Measurements from ENCODE around the gene HSPA1A. TPM values are rescaled to one million over a fixed set of nuclear protein-coding genes. Genes with fewer than 3 reads are reported as not detected.

HSPA1A gene
- 341 TPM for total RNA-seq
- long read RNA-seq, transcript HSPA1A-201 (1 exons, 2,483 nt): major isoform, 227 of 229 reads
- long read RNA-seq, partial matches to known transcripts: 0 of 229 reads
- long read RNA-seq, other reads (novel, unspliced or antisense): 2 of 229 reads

GRCh38 chr6:31815025-31815838, at the start of gene HSPA1A, which contains the start of gene HSPA1L:
Gene HSPA1A (plus strand): TSS chr6:31815543. CDS start chr6:31815757, 214 bp downstream.
Gene HSPA1L (minus strand): TSS chr6:31815283. CDS start chr6:31811972, 3,311 bp downstream.
- peak; percentile 88 for ATAC-seq
- intact Hi-C loops (cut with micrococcal nuclease): no loop called here
- DNase-seq: peak; percentile 94

DNA sequence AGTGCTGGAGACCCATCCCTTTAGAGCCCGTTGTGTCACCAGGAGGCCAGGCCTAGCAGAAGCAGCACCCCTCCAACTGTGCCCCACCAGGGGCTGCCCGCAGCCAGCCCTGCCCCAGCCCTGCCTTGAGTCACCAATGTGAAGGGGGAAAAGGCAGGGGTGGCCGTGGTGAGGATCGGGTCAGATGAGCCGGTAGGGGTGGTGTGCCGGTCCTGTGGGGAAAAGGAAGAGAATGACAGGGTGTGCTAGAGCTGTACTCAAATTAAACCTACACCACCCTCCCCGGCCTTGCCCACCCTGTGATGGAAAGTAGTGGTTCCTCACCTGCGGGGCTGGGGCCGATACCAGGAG, 49.8 kb upstream of the HSPA1A start:
- intact Hi-C loops (cut with micrococcal nuclease): no loop called here
- no peak for DNase-seq

DNA sequence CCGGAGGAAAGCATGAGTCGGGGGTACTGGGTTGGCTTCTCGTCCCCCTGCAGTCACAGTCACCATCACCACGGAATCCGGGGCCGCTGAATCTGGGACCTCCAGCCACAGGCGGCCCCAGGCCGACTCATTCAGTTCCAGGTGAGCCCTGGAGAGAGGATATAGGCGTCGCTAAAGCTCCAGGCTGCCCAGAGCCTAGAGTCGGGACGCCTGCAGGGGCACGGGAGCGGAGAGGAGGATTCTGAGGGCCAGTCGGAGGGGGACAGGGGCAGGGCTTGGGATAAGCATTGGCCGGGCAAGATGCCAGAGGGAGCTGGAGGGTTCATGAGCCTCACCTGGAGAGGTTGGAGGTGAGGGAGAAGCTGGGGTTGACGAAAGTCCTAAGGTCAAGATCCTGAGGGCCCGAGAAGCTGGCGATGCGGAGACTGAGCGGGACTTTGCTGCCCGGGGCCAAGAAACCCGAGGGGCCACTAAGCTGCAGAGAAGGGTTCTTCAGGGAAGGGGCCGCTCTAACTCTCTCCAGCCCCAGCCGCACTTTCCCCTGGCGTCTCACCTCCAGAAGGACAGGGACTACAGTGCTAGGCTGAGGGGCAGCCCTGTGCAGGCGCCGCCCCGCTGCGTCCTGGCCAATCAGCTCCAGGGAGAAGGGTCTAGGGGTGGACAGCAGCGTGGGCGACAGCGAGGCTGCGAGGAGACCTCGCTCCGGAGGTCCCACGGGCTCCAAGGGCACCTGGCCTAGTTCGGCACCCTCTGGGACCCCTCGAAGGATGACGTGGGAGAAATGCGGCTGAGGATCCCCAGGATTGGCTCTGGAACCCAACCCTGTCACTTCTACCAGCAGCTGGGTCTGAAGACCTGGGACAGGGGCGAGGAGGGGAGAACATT, 49.2 kb upstream of the HSPA1A start:
- peak; percentile 58 for ATAC-seq
- intact Hi-C loops (cut with micrococcal nuclease): no loop called here
- DNase-seq: peak; percentile 55

More for the DNA sequence above, 49.8 kb upstream of the HSPA1A start:
- no peak for ATAC-seq

DNA sequence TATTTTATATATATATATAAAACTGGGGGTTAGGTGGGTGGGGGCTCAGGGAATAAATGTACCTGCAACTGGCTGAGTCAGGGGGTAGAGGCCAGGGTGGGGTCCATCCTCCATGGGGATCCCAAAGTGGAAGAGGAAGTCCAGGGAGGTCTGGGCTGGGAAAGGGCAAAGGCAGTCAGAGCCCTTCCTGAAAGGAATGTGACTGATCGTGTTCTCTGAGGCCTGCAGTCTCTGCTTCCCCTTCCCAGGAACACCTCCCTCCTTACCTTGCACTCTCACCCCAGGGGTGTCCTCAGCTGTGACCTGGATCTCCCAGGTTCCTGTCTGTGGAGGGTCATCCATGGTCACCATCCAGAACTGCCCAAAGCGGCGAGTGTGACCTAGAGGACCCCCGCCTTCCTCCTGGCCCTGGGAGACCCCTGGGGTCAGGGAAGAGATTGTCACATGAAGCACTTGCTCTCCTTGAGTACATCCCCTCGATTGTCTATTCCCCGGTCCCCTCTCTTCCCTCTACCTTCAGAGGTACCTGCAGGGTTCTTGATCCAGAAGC, 48.2 kb upstream of the HSPA1A start:
- no peak for ATAC-seq
- intact Hi-C loops (cut with micrococcal nuclease): no loop called here
- DNase-seq: no peak

- intact Hi-C loops (cut with micrococcal nuclease): no loop called here
- ATAC-seq: peak; percentile 25
Observed at GRCh38 chr6:31768363-31769257, 46.7 kb upstream of the HSPA1A start.

GRCh38 chr6:31769684-31770371, 45.5 kb upstream of the HSPA1A start:
- peak; percentile 65 for ATAC-seq
- intact Hi-C loops (cut with micrococcal nuclease): no loop called here
- DNase-seq: peak; percentile 78

More at GRCh38 chr6:31768363-31769257, 46.7 kb upstream of the HSPA1A start:
- DNase-seq: no peak

DNA sequence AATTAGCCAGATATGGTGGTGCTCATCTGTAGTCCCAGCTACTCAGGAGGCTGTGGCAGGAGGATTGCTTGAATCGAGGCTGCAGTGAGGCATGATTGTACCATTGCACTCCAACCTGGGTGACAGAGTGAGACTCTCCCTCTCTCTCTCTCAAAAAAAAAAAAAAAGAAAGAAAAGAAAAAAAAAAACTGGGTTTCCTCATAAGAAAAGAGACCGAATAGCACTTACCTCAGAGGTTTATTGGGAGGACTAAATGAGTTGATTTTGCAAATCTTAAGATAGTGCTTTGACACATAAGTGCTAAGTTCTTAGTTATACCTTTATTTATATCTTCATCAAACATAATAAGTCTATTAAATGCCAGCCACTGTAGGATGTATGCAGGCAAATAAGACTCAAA, 44.5 kb upstream of the HSPA1A start:
- intact Hi-C loops (cut with micrococcal nuclease): no loop called here
- no peak for ATAC-seq

DNA sequence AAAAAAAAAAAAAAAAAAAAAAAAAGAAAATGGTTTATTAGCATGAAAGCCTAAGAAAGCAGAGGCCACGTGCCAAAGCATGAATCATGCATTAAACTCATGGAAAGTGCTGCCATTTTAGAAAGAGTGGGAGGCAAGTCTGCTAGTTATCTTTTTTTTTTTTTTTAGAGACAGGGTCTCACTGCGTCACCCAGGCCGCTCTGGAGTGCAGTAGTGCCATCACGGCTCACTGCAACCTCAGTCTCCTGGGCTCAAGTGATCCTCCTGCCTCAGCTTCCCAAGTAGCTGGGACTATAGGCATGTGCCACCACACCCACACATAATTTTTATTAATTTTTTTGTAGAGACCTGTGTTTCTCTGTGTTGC, 43.4 kb upstream of the HSPA1A start:
- intact Hi-C loops (cut with micrococcal nuclease): no loop called here
- no peak for DNase-seq
- no peak for ATAC-seq

More for the DNA sequence above, 44.5 kb upstream of the HSPA1A start:
- no peak for DNase-seq

DNA sequence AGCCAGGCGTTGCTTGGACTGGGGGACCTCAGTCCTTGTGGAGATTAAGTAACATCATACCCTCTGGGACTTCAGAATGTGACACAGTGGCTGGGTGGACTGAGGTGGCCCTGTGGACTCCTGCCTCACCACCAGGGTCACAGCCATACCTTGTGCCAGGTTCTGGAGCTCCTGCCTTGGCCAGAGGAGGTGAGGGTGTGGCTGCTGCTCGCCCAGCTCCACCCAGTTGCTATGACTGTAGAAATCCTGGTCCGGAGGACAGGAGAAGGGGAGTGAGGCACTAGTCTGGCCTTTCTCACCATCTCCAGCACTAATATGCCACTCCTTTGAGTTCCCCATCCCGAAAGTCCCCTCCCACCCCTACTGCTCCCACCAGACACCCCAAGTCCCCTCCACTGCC, 40.2 kb upstream of the HSPA1A start:
- intact Hi-C loops (cut with micrococcal nuclease): no loop called here
- no peak for DNase-seq
- ATAC-seq: no peak

DNA sequence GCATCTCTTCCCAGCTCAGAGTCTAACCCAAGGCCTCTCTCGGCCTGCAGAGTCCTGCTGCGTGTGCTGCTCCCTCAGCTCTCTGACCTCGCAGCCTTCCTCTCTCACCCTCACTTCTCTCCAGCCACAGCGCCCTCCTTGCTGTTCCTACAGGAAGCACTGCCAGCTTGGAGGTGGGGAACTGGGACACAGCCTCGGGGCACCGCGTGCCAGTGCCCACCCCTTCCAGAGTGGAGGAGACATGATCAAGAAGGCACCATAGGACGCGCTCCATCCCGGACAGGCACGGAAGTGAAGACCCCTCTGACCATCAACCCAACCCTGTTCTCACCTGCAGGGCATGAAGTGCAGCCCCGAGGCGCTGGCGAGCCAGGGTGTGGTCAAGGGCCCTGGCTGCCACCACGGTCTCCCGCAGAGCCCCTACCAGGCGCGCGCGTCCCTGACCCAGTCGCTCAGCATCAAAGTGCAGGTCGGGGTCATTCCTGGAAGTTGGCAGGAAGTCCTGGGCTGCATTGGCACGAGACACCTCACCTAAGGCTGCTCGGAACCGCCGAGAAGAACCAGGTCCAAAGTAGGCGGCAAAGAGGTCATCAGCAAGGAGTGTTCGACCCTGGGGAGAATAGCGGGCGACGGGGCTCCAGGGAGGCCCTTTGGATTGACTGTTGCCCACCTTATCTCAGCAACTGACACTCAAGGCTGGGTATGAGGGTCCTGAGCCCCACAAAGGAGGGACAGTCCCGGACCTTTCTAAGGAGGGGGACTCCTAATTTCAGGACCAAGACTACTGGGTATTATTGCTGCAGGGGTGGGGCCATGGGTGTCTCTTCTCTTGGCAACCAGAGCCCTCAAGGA, 39.5 kb upstream of the HSPA1A start:
- DNase-seq: no peak
- intact Hi-C loops (cut with micrococcal nuclease): no loop called here
- ATAC-seq: no peak

DNA sequence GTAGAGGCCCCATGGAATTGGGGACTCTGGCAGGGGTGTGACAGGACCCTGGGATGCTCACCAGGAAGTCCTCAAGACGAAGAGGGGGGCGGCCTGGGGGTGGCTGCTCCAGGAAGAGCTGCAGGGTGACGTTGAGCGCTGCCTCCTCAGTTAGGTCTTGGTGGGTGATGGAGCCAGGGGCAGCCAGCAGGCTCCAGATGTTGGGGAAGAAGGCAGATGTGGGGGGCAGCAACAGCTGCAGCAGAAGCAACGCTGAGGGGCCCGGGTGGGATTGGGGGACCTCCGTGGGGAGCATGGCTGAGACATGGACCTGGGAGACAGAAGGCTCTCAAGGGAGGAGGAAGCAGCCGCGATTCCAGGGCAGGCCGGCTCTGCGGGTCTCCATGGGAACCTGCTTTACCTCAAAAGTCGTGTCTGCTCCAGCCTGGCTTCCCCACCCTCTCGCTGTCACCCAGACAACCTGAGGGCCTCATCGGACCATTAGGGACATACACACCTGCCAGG, 38.8 kb upstream of the HSPA1A start:
- ATAC-seq: no peak
- intact Hi-C loops (cut with micrococcal nuclease): no loop called here
- peak; percentile 39 for DNase-seq

DNA sequence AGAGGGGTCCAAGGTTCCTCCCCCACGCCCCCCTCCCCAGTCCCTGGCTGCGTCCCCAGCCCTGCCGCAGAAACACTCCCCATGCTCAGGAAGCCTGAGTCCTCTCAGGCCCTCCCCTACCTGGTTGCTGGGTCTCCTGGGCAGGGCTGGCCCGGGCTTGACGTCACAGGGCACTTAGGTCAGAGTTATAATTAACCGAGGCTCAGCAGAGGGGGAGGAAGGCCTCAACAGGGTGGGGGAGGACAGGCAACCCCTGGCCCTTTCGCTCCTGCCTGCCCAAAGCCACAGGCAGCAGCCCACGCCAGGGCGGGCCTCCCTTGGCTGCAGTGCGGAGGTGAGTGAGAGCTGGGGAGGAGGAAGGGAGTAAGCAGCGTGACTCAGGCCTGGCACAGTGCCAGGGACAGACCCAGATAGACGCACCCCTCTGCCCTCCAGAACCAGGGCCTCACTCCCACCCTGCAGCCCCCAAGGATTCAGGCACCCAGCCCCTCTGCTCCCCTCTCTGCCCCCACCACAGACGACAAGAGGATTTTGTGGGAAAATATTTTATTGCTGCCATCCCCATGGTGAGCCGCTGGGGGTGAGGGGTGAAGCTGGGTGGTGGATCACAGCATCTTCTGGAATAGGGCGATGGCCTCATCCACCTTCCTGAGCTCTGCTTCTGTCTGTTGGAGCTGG, 38.2 kb upstream of the HSPA1A start, which contains the start of gene VWA7:
Gene VWA7 (minus strand): TSS at position 340 of the 678 bp plus-strand sequence. CDS start 549 bp downstream, outside the sequence.
- ATAC-seq (peak; percentile 92), DNase-seq (peak; percentile 82)
- intact Hi-C loops (cut with micrococcal nuclease): no loop called here

- intact Hi-C loops (cut with micrococcal nuclease): no loop called here
- DNase-seq: no peak
- ATAC-seq: no peak
Observed at GRCh38 chr6:31777667-31778050, 37.7 kb upstream of the HSPA1A start.

GRCh38 chr6:31778193-31778592, 37.1 kb upstream of the HSPA1A start:
- ATAC-seq (no peak), DNase-seq (no peak)
- intact Hi-C loops (cut with micrococcal nuclease): no loop called here

- ATAC-seq: no peak
- intact Hi-C loops (cut with micrococcal nuclease): no loop called here
- no peak for DNase-seq
Observed at GRCh38 chr6:31778999-31779885, 36.1 kb upstream of the HSPA1A start.
